ENCODE results near the gene NRBP1. TPM values are rescaled to one million over a fixed set of nuclear protein-coding genes. Genes with fewer than 3 reads are reported as not detected.
"Not testable (repeated sequence)": the region's sequence is repeated elsewhere in the genome, so short reads cannot be mapped to it uniquely, and the experiment has no call there.

NRBP1 gene
- total RNA-seq, 1 experiment from 2014 or later = 27.1 TPM

GRCh38 chr2:27412419-27413152, 15.8 kb upstream of the NRBP1 start:
- Histone ChIP-seq H3K4me3 (ENCODE audit: low read length) (no peak overlapping the region), H3K9me2 (replicated peaks; ENCODE audit: insufficient read depth, low read length) (no peaks in the 10 kb centered on the region), H3K27ac (ENCODE audit: low read length) (no peak overlapping the region), H3K27me3 (ENCODE audit: low read length) (no peaks in the 10 kb centered on the region), H3K36me3 (ENCODE audit: insufficient read depth, low read length) (peaks cover 1% of the 10 kb centered on the region; the same call in 1 of the 2 replicates), H4K20me1 (ENCODE audit: insufficient read depth, low read depth, low read length) (peaks cover 7% of the 10 kb centered on the region; the same call in 1 of the 2 replicates), H2AFZ (ENCODE audit: low read length) (no peak overlapping the region), H3K79me2 (ENCODE audit: low read length) (peaks cover 18% of the 10 kb centered on the region), H3K9ac (ENCODE audit: low read length) (no peak overlapping the region), H3K9me3 (ENCODE audit: low read length) (no peaks in the 10 kb centered on the region), H3K4me2 (ENCODE audit: low read depth, low read length, poor library complexity, severe bottlenecking) (no peak overlapping the region), H3K4me1 (ENCODE audit: low read length) (peaks cover 15% of the 10 kb centered on the region)
- no peak for DNase-seq

DNA sequence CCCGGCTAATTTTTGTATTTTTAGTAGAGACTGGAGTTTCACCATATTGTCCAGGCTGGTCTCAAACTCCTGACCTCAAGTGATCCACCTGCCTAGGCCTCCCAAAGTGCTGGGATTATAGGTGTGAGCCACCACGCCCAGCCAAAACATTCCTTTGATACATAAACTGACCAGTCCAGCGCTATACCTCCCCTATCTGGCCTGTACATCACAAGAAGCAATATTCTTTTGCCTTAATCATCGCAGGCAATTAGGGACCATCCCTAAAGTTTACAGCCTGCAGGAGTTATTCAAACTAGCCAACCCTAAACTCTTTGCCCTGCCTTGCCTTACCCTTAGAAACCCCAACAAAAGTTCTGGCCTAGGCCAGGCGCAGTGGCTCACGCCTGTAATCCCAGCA, 12.3 kb upstream of the NRBP1 start:
- Histone ChIP-seq H3K9me3 (ENCODE audit: low read length) (no peaks in the 10 kb centered on the region), H3K4me2 (ENCODE audit: low read depth, low read length, poor library complexity, severe bottlenecking) (no peak overlapping the region), H3K36me3 (ENCODE audit: insufficient read depth, low read length) (no peaks in the 10 kb centered on the region), H3K27ac (ENCODE audit: low read length) (no peak overlapping the region), H3K79me2 (ENCODE audit: low read length) (no peaks in the 10 kb centered on the region), H3K9me2 (replicated peaks; ENCODE audit: insufficient read depth, low read length) (no peaks in the 10 kb centered on the region), H3K4me3 (ENCODE audit: low read length) (no peak overlapping the region), H3K27me3 (ENCODE audit: low read length) (no peaks in the 10 kb centered on the region), H3K9ac (ENCODE audit: low read length) (no peak overlapping the region), H4K20me1 (ENCODE audit: insufficient read depth, low read depth, low read length) (no peaks in the 10 kb centered on the region), H3K4me1 (ENCODE audit: low read length) (no peaks in the 10 kb centered on the region), H2AFZ (ENCODE audit: low read length) (no peak overlapping the region)
- no peak for DNase-seq

- Histone ChIP-seq H3K9ac (ENCODE audit: low read length) (no peak overlapping the region), H3K4me3 (ENCODE audit: low read length) (no peak overlapping the region), H3K4me2 (ENCODE audit: low read depth, low read length, poor library complexity, severe bottlenecking) (no peak overlapping the region), H3K36me3 (ENCODE audit: insufficient read depth, low read length) (no peaks in the 10 kb centered on the region), H3K9me2 (replicated peaks; ENCODE audit: insufficient read depth, low read length) (no peaks in the 10 kb centered on the region), H3K27me3 (ENCODE audit: low read length) (no peaks in the 10 kb centered on the region), H4K20me1 (ENCODE audit: insufficient read depth, low read depth, low read length) (no peaks in the 10 kb centered on the region), H3K79me2 (ENCODE audit: low read length) (no peaks in the 10 kb centered on the region), H3K4me1 (ENCODE audit: low read length) (no peaks in the 10 kb centered on the region), H3K9me3 (ENCODE audit: low read length) (no peaks in the 10 kb centered on the region), H2AFZ (ENCODE audit: low read length) (no peak overlapping the region), H3K27ac (ENCODE audit: low read length) (no peak overlapping the region)
- DNase-seq = no peak
These were observed 7.4 kb upstream of the NRBP1 start for GRCh38 chr2:27420996-27421395.

DNA sequence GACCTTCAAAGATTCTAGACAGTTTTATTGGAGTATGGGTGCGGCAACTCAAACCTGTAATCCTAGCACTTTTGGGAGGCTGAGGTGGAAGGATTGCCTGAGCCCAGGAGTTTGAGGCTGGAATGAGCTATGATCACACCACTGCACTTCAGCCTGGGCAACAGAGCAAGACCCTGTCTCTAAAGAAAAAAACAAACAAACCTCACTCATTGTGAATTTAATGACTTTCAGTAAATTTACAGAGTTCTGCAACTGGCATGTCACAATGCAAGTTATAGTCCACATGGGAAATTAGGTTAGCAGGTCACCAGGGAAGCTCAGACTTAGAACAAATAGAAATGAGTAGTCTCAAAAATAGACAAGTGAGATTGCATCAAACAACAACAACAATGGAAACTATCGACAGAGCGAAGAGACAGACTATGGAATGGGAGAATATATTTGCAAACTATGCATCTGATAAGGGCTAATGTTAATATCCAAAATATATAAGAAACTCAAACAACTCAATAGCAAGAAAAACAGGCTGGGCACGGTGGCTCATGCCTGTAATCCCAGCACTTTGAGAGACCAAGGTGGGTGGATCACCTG, 6.7 kb upstream of the NRBP1 start:
- H3K9me2 ChIP-seq (replicated peaks; ENCODE audit: insufficient read depth, low read length) = no peaks in the 10 kb centered on the region
- no peak overlapping the region for H3K4me2 ChIP-seq (ENCODE audit: low read depth, low read length, poor library complexity, severe bottlenecking)
- no peak for DNase-seq
- H3K79me2 ChIP-seq (ENCODE audit: low read length) = no peaks in the 10 kb centered on the region
- H3K9me3 ChIP-seq (ENCODE audit: low read length) = no peaks in the 10 kb centered on the region
- H4K20me1 ChIP-seq (ENCODE audit: insufficient read depth, low read depth, low read length) = no peaks in the 10 kb centered on the region
- H3K9ac ChIP-seq (ENCODE audit: low read length) = no peak overlapping the region
- H3K4me3 ChIP-seq (ENCODE audit: low read length) = no peak overlapping the region
- no peak overlapping the region for H3K27ac ChIP-seq (ENCODE audit: low read length)
- H2AFZ ChIP-seq (ENCODE audit: low read length) = no peak overlapping the region
- H3K27me3 ChIP-seq (ENCODE audit: low read length) = no peaks in the 10 kb centered on the region
- no peaks in the 10 kb centered on the region for H3K36me3 ChIP-seq (ENCODE audit: insufficient read depth, low read length)
- no peaks in the 10 kb centered on the region for H3K4me1 ChIP-seq (ENCODE audit: low read length)

GRCh38 chr2:27422958-27423357, 5.5 kb upstream of the NRBP1 start:
- no peaks in the 10 kb centered on the region for H3K27me3 ChIP-seq (ENCODE audit: low read length)
- H3K79me2 ChIP-seq (ENCODE audit: low read length) = no peaks in the 10 kb centered on the region
- H4K20me1 ChIP-seq (ENCODE audit: insufficient read depth, low read depth, low read length) = no peaks in the 10 kb centered on the region
- no peak for DNase-seq
- no peak overlapping the region for H3K9ac ChIP-seq (ENCODE audit: low read length)
- no peak overlapping the region for H3K27ac ChIP-seq (ENCODE audit: low read length)
- no peaks in the 10 kb centered on the region for H3K9me2 ChIP-seq (replicated peaks; ENCODE audit: insufficient read depth, low read length)
- H3K9me3 ChIP-seq (ENCODE audit: low read length) = no peaks in the 10 kb centered on the region
- no peak overlapping the region for H3K4me2 ChIP-seq (ENCODE audit: low read depth, low read length, poor library complexity, severe bottlenecking)
- H3K4me1 ChIP-seq (ENCODE audit: low read length) = peaks cover 7% of the 10 kb centered on the region
- H2AFZ ChIP-seq (ENCODE audit: low read length) = no peak overlapping the region
- no peak overlapping the region for H3K4me3 ChIP-seq (ENCODE audit: low read length)
- H3K36me3 ChIP-seq (ENCODE audit: insufficient read depth, low read length) = no peaks in the 10 kb centered on the region

DNA sequence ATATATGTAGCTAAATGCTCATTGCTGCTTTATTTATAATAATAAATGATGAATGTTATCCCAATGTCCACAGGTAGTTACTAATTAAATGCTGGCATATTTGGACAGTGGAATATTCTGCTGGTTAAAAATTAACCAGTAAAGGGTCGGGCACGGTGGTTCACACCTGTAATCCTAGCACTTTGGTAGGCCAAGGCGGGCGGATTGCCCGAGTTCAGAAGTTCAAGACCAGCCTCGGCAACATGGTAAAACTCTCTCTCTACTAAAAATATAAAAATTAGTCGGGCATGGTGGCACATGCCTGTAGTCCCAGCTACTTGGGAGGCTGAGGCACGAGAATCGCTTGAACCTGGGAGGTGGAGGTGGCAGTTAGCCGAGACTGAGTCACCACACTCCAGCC, 3.4 kb upstream of the NRBP1 start:
- H3K27ac ChIP-seq (ENCODE audit: low read length); H4K20me1 ChIP-seq (ENCODE audit: insufficient read depth, low read depth, low read length): not testable (repeated sequence)

DNA sequence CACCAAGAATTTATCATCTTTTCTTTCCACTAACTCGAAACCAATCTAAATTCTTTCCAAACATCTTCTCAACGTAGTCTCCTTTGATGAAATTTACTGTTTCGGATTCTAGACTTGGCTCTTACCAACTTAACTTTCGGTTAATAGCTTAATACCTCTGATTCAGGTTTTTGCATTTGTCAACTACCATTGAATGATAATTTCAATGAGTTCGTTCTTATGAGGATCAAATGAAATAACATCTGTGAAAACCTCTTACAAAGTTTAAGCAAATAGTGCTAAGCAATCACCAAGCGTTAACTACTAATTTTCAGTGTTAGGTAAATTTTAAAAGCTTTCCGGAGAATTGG, 593 bp upstream of the NRBP1 start:
- peak overlapping the region; percentile 92 for H2AFZ ChIP-seq (ENCODE audit: low read length)
- H3K4me1 ChIP-seq (ENCODE audit: low read length) = peaks cover 22% of the 10 kb centered on the region
- H3K27ac ChIP-seq (ENCODE audit: low read length) = no peak overlapping the region
- DNase-seq = no peak
- no peaks in the 10 kb centered on the region for H3K36me3 ChIP-seq (ENCODE audit: insufficient read depth, low read length)
- H3K4me3 ChIP-seq (ENCODE audit: low read length) = peak overlapping the region; percentile 83
- peaks cover 5% of the 10 kb centered on the region; the same call in 1 of the 2 replicates for H4K20me1 ChIP-seq (ENCODE audit: insufficient read depth, low read depth, low read length)
- H3K4me2 ChIP-seq (ENCODE audit: low read depth, low read length, poor library complexity, severe bottlenecking) = peak overlapping the region; percentile 94
- H3K27me3 ChIP-seq (ENCODE audit: low read length) = no peaks in the 10 kb centered on the region
- H3K79me2 ChIP-seq (ENCODE audit: low read length) = peaks cover 38% of the 10 kb centered on the region
- H3K9ac ChIP-seq (ENCODE audit: low read length) = peak overlapping the region; percentile 99
- H3K9me2 ChIP-seq (replicated peaks; ENCODE audit: insufficient read depth, low read length) = no peaks in the 10 kb centered on the region
- H3K9me3 ChIP-seq (ENCODE audit: low read length) = no peaks in the 10 kb centered on the region

More for the DNA sequence above, 3.4 kb upstream of the NRBP1 start:
- H2AFZ ChIP-seq (ENCODE audit: low read length); DNase-seq; H3K27me3 ChIP-seq (ENCODE audit: low read length); H3K4me2 ChIP-seq (ENCODE audit: low read depth, low read length, poor library complexity, severe bottlenecking); H3K9me3 ChIP-seq (ENCODE audit: low read length); H3K9ac ChIP-seq (ENCODE audit: low read length); H3K9me2 ChIP-seq (replicated peaks; ENCODE audit: insufficient read depth, low read length); H3K36me3 ChIP-seq (ENCODE audit: insufficient read depth, low read length); H3K4me3 ChIP-seq (ENCODE audit: low read length): not testable (repeated sequence)
- Histone ChIP-seq H3K79me2 (ENCODE audit: low read length) (peaks cover 11% of the 10 kb centered on the region), H3K4me1 (ENCODE audit: low read length) (peaks cover 14% of the 10 kb centered on the region)

DNA sequence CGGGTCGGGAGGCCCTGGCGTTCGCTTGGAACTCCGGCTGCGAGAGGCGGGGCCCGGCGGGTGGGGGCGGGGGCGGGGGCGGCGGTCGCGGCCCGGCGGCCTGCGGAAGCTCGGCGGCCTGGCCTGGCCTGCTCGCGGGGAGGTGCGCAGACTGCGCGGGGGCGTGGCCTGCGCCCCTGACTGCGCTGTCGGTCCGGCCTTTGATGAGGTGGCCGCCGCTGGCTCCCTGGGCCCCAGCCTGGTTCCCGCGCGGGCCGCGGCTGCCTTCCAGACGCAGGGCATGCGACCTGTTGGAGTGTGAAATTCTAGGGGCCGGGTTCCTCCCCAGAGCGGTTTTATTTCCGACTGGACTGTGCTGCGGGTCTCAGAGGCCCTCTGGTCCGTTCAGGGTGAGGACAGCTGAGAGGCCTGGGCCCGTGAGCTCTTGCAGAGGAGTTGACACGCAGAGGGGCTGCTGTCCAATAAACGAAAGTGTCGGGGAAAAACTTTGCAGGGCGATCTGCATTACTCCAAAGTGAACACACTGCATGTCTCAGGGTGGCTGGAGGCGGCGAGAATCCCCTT, 629 bp downstream of the NRBP1 start:
- peaks cover 5% of the 10 kb centered on the region; the same call in 1 of the 2 replicates for H4K20me1 ChIP-seq (ENCODE audit: insufficient read depth, low read depth, low read length)
- H3K4me2 ChIP-seq (ENCODE audit: low read depth, low read length, poor library complexity, severe bottlenecking) = peak overlapping the region; percentile 94
- peak; percentile 93 for DNase-seq
- H2AFZ ChIP-seq (ENCODE audit: low read length) = peak overlapping the region; percentile 91; the same call in 1 of the 2 replicates
- peaks cover 4% of the 10 kb centered on the region; the same call in 1 of the 2 replicates for H3K36me3 ChIP-seq (ENCODE audit: insufficient read depth, low read length)
- peaks cover 22% of the 10 kb centered on the region for H3K4me1 ChIP-seq (ENCODE audit: low read length)
- no peaks in the 10 kb centered on the region for H3K27me3 ChIP-seq (ENCODE audit: low read length)
- peak overlapping the region; percentile 99 for H3K9ac ChIP-seq (ENCODE audit: low read length)
- H3K9me3 ChIP-seq (ENCODE audit: low read length) = no peaks in the 10 kb centered on the region
- peak overlapping the region; percentile 75 for H3K27ac ChIP-seq (ENCODE audit: low read length)
- H3K79me2 ChIP-seq (ENCODE audit: low read length) = peaks cover 43% of the 10 kb centered on the region
- H3K4me3 ChIP-seq (ENCODE audit: low read length) = peak overlapping the region; percentile 83
- H3K9me2 ChIP-seq (replicated peaks; ENCODE audit: insufficient read depth, low read length) = no peaks in the 10 kb centered on the region

All from Karpas-422 (cell line).